MV-4-11 (cell line): Measurements from ENCODE around the gene JAM3.
"Not testable (repeated sequence)": the region's sequence is repeated elsewhere in the genome, so short reads cannot be mapped to it uniquely, and the experiment has no call there.

ENCODE experiments used
- DNase-seq: peaks from one replicate; lab custom pipeline; 2025; lab: John Stamatoyannopoulos, UW

JAM3 gene

GRCh38 chr11:134181707-134182106 lies 112.8 kb downstream of the JAM3 start:
- DNase-seq, result no peak

- not testable (repeated sequence) for DNase-seq
Measured at GRCh38 chr11:134188092-134188491, 119.2 kb downstream of the JAM3 start.

GRCh38 chr11:134196756-134197155 lies 127.9 kb downstream of the JAM3 start:
- DNase-seq, result no peak

GRCh38 chr11:134199531-134199930 lies 130.7 kb downstream of the JAM3 start:
- DNase-seq, result no peak

- no peak for DNase-seq
Measured at GRCh38 chr11:134200688-134201087, 131.8 kb downstream of the JAM3 start.
